NOMO-1 treated with DMSO at 0.1 percent for 48 hours (cell line): ENCODE data around the gene CHSY1.
A peak's percentile ranks its signal among the peaks of the same experiment; 100 is the strongest.

ENCODE experiments used
- DNase-seq: peaks from one replicate; lab custom pipeline; 2025; ENCODE audit not compliant: unreplicated experiment; lab: John Stamatoyannopoulos, UW

CHSY1 gene

GRCh38 chr15:101267320-101268104, 15.7 kb upstream of the CHSY1 start:
- DNase-seq: no peak

- DNase-seq: no peak
Observed at GRCh38 chr15:101266787-101267186, 14.9 kb upstream of the CHSY1 start.

- no peak for DNase-seq
Observed at GRCh38 chr15:101266034-101266433, 14.2 kb upstream of the CHSY1 start.

GRCh38 chr15:101264911-101265641, 13.2 kb upstream of the CHSY1 start:
- DNase-seq: no peak

GRCh38 chr15:101264011-101264410, 12.2 kb upstream of the CHSY1 start:
- no peak for DNase-seq

GRCh38 chr15:101262551-101262950, 10.7 kb upstream of the CHSY1 start:
- DNase-seq: no peak

GRCh38 chr15:101258238-101259144, 6.6 kb upstream of the CHSY1 start:
- DNase-seq: peak; percentile 62

- peak; percentile 66 for DNase-seq
Observed at GRCh38 chr15:101256757-101257156, 4.9 kb upstream of the CHSY1 start.

- no peak for DNase-seq
Observed at GRCh38 chr15:101255615-101256241, 3.9 kb upstream of the CHSY1 start.

GRCh38 chr15:101255051-101255395, 3.2 kb upstream of the CHSY1 start:
- no peak for DNase-seq

- no peak for DNase-seq
Observed at GRCh38 chr15:101254157-101255050, 2.6 kb upstream of the CHSY1 start.

- no peak for DNase-seq
Observed at GRCh38 chr15:101252836-101253235, 988 bp upstream of the CHSY1 start.

- no peak for DNase-seq
Observed at GRCh38 chr15:101250873-101251829, 697 bp downstream of the CHSY1 start.

- DNase-seq: no peak
Observed at GRCh38 chr15:101250341-101250831, 1.5 kb downstream of the CHSY1 start.

GRCh38 chr15:101248274-101248673, 3.6 kb downstream of the CHSY1 start:
- DNase-seq: no peak

- no peak for DNase-seq
Observed at GRCh38 chr15:101246824-101247745, 4.8 kb downstream of the CHSY1 start.

- no peak for DNase-seq
Observed at GRCh38 chr15:101246391-101246790, 5.5 kb downstream of the CHSY1 start.
